ENCODE measurements around the gene SUPT4H1. TPM values are rescaled to one million over a fixed set of nuclear protein-coding genes. Genes with fewer than 3 reads are reported as not detected.

Gene SUPT4H1
- total and polyA plus RNA-seq, 9 of the 15 experiments (the other 6 are each of a cell fraction or from before 2014, with no cell fraction given), result 62.1 to 320 (median 117) TPM

- no peak for TF ChIP-seq FOXO4 (CRISPR knock-in tag; IDR thresholded peaks at IDR 0.05)
- no peak for TF ChIP-seq ELK3 (CRISPR knock-in tag; IDR thresholded peaks at IDR 0.05)
- TF ChIP-seq ZNF253 (CRISPR knock-in tag; conservative IDR thresholded peaks at IDR 0.05), result no peak
- no peak for TF ChIP-seq SMARCB1 (IDR thresholded peaks at IDR 0.05; ENCODE audit: insufficient read length, low read depth)
- TF ChIP-seq SP1 (CRISPR knock-in tag; IDR thresholded peaks at IDR 0.05), result peak; percentile 74
- no peak for TF ChIP-seq ZNF696 (CRISPR knock-in tag; conservative IDR thresholded peaks at IDR 0.05)
- no peak for TF ChIP-seq ZC3H8 (IDR thresholded peaks at IDR 0.05)
- TF ChIP-seq SIRT6 (IDR thresholded peaks at IDR 0.05; ENCODE audit: low read depth, low read length), result no peak
- TF ChIP-seq BACH1 (tag; IDR thresholded peaks at IDR 0.05), result no peak
- no peak for TF ChIP-seq IRF9 (tag; IDR thresholded peaks at IDR 0.05)
- no peak for TF ChIP-seq HDAC3 (IDR thresholded peaks at IDR 0.05; ENCODE audit: borderline replicate concordance, partially characterized antibody)
- TF ChIP-seq PURB (CRISPR knock-in tag; IDR thresholded peaks at IDR 0.05; ENCODE audit: low read depth), result no peak
- TF ChIP-seq CBFA2T3 (IDR thresholded peaks at IDR 0.05), result 0 out of 2 replicates have a peak, but pooled peaks have one; percentile 7
- no peak for TF ChIP-seq PTRF (tag; IDR thresholded peaks at IDR 0.05)
- TF ChIP-seq ZFP1 (CRISPR knock-in tag; IDR thresholded peaks at IDR 0.05), result no peak
- no peak for TF ChIP-seq TCFL5 (CRISPR knock-in tag; conservative IDR thresholded peaks at IDR 0.05)
- TF ChIP-seq POLR2G (IDR thresholded peaks at IDR 0.05; ENCODE audit: low read depth, low read length), result peak; percentile 94
- 0 out of 4 replicates have a peak, but pooled peaks of 1 of the 2 experiments have one; percentile 26 for TF ChIP-seq ARNT (IDR thresholded peaks at IDR 0.05)
- TF ChIP-seq RAD51 (IDR thresholded peaks at IDR 0.05; ENCODE audit: borderline replicate concordance, low read depth), result no peak
- TF ChIP-seq SMC3 (conservative IDR thresholded peaks at IDR 0.05; ENCODE audit: insufficient read depth, low read depth, low read length), result 0 out of 2 replicates have a peak, but pooled peaks have one; percentile 1
- TF ChIP-seq IFI16 (CRISPR knock-in tag; IDR thresholded peaks at IDR 0.05), result no peak
- TF ChIP-seq ZNF12 (CRISPR knock-in tag; IDR thresholded peaks at IDR 0.05), result no peak
- no peak for TF ChIP-seq ZBTB2 (IDR thresholded peaks at IDR 0.05)
- TF ChIP-seq ZNF644 (tag; IDR thresholded peaks at IDR 0.05; ENCODE audit: low read depth), result no peak
Measured at GRCh38 chr17:58351831-58352595, at the start of gene SUPT4H1 (continued).
